H1 (cell line): ENCODE measurements around the gene ZNF829. TPM values are rescaled to one million over a fixed set of nuclear protein-coding genes. Genes with fewer than 3 reads are reported as not detected.

Source experiments
- polyA plus RNA-seq, 7 experiments: library from polyadenylated mRNA; depleted of rRNA in 3 of 7; stranded (reverse) in 5 of 7; unstranded in 2 of 7; fragments of >200 nt in 5 of 7; fragments of 200-250 nt in 2 of 7; gene quantifications; 1 replicate in 5 of 7; 2 replicates in 1 of 7; 4 replicates in 1 of 7; pipeline versions ENCODE4 v1.2.1 to v1.2.3, GENCODE V29; 2011 to 2013; ENCODE audit warnings: missing spikeins in 2 of 7, mixed read lengths in 2 of 7
- total RNA-seq: library from RNA; stranded (reverse); fragmentation: NEBNext Ultra II Directional; extraction: Animal tissue kit (Norgen Biotek cat#: 25700); gene quantifications from 2 replicates; pipeline ENCODE4 v1.2.1, GENCODE V29; 2021
- TF ChIP-seq, protein P1 (sequence below), 3 experiments: IDR thresholded peaks; 1 replicate in 2 of 3; 2 replicates in 1 of 3; pipeline versions ENCODE4 v1.5.1 to v1.6.1; 2011; ENCODE audit warnings: low read length in 3 of 3, mild to moderate bottlenecking in 3 of 3, inconsistent platforms in 2 of 3, low read depth in 1 of 3, moderate library complexity in 1 of 3; ENCODE audit not compliant: insufficient read depth in 1 of 3; ENCODE audit errors: control extremely low read depth in 1 of 3
- TF ChIP-seq, protein P2 (sequence below): IDR thresholded peaks from 2 replicates; pipeline ENCODE4 v1.6.1; 2012; ENCODE audit warnings: low read length, inconsistent platforms

Gene ZNF829
- total and polyA plus RNA-seq, 2 of the 8 experiments (the other 6 are each of a cell fraction or from before 2014, with no cell fraction given): 1.3 to 3.3 TPM

DNA sequence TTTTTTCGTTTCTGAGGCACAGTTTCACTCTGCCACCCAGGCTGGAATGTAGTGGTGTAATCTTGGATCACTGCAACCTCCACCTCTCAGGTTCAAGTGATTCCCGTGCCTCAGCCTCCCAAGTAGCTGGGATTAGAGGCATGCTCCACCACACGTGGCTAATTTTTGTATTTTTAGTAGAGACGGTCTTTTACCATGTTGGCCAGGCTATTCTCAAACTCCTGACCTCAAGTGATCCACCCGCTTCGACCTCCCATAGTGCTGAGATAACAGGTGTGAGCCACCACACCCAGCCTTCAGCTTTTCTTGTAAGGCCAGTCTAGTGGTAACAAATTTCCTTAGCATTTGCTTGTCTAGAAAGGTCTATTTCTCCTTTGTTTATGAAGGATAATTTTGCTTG is 46.3 kb upstream of the ZNF829 start (continued):
- TF ChIP-seq, protein P1, sequence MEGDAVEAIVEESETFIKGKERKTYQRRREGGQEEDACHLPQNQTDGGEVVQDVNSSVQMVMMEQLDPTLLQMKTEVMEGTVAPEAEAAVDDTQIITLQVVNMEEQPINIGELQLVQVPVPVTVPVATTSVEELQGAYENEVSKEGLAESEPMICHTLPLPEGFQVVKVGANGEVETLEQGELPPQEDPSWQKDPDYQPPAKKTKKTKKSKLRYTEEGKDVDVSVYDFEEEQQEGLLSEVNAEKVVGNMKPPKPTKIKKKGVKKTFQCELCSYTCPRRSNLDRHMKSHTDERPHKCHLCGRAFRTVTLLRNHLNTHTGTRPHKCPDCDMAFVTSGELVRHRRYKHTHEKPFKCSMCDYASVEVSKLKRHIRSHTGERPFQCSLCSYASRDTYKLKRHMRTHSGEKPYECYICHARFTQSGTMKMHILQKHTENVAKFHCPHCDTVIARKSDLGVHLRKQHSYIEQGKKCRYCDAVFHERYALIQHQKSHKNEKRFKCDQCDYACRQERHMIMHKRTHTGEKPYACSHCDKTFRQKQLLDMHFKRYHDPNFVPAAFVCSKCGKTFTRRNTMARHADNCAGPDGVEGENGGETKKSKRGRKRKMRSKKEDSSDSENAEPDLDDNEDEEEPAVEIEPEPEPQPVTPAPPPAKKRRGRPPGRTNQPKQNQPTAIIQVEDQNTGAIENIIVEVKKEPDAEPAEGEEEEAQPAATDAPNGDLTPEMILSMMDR (IDR thresholded peaks at IDR 0.05; ENCODE audit: control extremely low read depth in 1 of 3, insufficient read depth in 1 of 3, low read depth in 1 of 3, low read length in 3 of 3): no peak
- TF ChIP-seq, protein P2, sequence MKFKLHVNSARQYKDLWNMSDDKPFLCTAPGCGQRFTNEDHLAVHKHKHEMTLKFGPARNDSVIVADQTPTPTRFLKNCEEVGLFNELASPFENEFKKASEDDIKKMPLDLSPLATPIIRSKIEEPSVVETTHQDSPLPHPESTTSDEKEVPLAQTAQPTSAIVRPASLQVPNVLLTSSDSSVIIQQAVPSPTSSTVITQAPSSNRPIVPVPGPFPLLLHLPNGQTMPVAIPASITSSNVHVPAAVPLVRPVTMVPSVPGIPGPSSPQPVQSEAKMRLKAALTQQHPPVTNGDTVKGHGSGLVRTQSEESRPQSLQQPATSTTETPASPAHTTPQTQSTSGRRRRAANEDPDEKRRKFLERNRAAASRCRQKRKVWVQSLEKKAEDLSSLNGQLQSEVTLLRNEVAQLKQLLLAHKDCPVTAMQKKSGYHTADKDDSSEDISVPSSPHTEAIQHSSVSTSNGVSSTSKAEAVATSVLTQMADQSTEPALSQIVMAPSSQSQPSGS: no peak
